Umbilical cord (tissue), 1 donor: ENCODE results near the gene ITK. TPM values are rescaled to one million over a fixed set of nuclear protein-coding genes. Genes with fewer than 3 reads are reported as not detected.

Experiments
- total RNA-seq: library from RNA; depleted of rRNA; stranded (reverse); fragments of >200 nt; gene quantifications from one replicate; pipeline ENCODE4 v1.2.3, GENCODE V29; 2014; ENCODE audit warnings: low replicate concordance; ENCODE audit not compliant: insufficient read depth

ITK gene
- total RNA-seq, 1 donor from 2014 or later = 14.7 TPM

Other genes starting within 250 kb of the ITK start
- gene TIMD4, start 217.6 kb upstream of the ITK start, total RNA-seq = 0.48 TPM
- gene HAVCR1, start 121.7 kb upstream of the ITK start, total RNA-seq = not detected
- 19.7 TPM for gene HAVCR2, start 71.8 kb upstream of the ITK start, total RNA-seq
- gene MED7, start 38.0 kb upstream of the ITK start, total RNA-seq = 10.4 TPM
- not detected for gene GARIN3, start 14.6 kb upstream of the ITK start, total RNA-seq
- 319 TPM for gene CYFIP2, start 85.3 kb downstream of the ITK start, total RNA-seq